ENCODE data around the gene PTPRF. TPM values are rescaled to one million over a fixed set of nuclear protein-coding genes. Genes with fewer than 3 reads are reported as not detected.
"Not testable (repeated sequence)": the region's sequence is repeated elsewhere in the genome, so short reads cannot be mapped to it uniquely, and the experiment has no call there.

PTPRF gene
- total RNA-seq, 1 donor from 2014 or later, result 145 TPM

DNA sequence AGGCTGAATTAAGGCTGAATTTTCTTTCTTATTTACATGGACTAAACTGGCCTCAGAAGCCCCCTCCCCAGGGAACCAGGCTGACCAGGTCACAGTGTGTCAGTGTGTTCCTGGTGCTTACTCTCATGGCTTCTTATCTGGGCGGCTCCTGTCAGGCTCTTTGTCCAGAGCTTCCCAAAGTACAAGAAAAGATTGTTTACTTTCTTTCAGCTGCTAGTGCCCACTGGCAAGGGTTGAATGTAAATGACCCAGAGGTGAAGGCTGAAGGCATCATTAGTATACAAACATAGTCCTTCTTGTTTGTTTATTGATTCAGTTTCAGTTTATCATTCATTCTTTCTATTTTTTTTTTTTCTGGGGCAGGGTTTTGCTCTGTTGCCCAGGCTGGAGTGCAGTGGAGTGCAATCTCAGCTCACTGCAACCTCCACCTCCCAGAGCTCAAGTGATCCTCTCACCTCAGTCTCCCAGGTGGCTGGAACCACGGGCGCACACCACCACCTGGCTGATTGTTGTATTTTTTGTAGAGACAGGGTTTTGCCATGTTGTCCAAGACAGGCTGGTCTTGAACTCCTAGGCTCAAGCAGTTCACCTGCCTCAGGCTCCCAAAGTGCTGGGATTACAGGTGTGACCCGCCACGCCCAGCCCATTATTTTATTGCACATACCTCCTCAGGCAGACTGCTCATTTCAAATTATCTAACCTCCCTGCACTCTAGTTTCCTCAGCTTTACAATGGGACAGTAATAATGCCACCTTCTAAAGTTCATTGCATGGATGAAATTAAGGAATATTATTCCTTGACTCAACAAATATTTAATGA lies 109.5 kb downstream of the PTPRF start:
- no peaks in the 10 kb centered on the region for H3K9me3 Mint-ChIP-seq (ENCODE audit: unreplicated experiment)
- H3K36me3 Mint-ChIP-seq (ENCODE audit: low read depth, unreplicated experiment), result no peaks in the 10 kb centered on the region
- no peak overlapping the region for H3K4me3 Mint-ChIP-seq (ENCODE audit: unreplicated experiment)
- TF ChIP-seq, protein P1, sequence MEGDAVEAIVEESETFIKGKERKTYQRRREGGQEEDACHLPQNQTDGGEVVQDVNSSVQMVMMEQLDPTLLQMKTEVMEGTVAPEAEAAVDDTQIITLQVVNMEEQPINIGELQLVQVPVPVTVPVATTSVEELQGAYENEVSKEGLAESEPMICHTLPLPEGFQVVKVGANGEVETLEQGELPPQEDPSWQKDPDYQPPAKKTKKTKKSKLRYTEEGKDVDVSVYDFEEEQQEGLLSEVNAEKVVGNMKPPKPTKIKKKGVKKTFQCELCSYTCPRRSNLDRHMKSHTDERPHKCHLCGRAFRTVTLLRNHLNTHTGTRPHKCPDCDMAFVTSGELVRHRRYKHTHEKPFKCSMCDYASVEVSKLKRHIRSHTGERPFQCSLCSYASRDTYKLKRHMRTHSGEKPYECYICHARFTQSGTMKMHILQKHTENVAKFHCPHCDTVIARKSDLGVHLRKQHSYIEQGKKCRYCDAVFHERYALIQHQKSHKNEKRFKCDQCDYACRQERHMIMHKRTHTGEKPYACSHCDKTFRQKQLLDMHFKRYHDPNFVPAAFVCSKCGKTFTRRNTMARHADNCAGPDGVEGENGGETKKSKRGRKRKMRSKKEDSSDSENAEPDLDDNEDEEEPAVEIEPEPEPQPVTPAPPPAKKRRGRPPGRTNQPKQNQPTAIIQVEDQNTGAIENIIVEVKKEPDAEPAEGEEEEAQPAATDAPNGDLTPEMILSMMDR (IDR thresholded peaks at IDR 0.05; ENCODE audit: unreplicated experiment), result no peak
- DNase-seq (ENCODE audit: low spot score), result no peak
- H3K27me3 Mint-ChIP-seq (ENCODE audit: unreplicated experiment), result no peaks in the 10 kb centered on the region
- no peak overlapping the region for H3K27ac Mint-ChIP-seq (ENCODE audit: unreplicated experiment)
- H3K4me1 Mint-ChIP-seq (ENCODE audit: unreplicated experiment), result no peaks in the 10 kb centered on the region

GRCh38 chr1:43644558-43644957 lies 113.9 kb downstream of the PTPRF start:
- Mint-ChIP-seq H3K9me3 (ENCODE audit: unreplicated experiment) (no peaks in the 10 kb centered on the region), H3K27me3 (ENCODE audit: unreplicated experiment) (peaks cover 1% of the 10 kb centered on the region), H3K27ac (ENCODE audit: unreplicated experiment) (no peak overlapping the region), H3K4me3 (ENCODE audit: unreplicated experiment) (no peak overlapping the region), H3K4me1 (ENCODE audit: unreplicated experiment) (peaks cover 9% of the 10 kb centered on the region), H3K36me3 (ENCODE audit: low read depth, unreplicated experiment) (no peaks in the 10 kb centered on the region)
- TF ChIP-seq, protein P1 (IDR thresholded peaks at IDR 0.05; ENCODE audit: unreplicated experiment), result no peak
- DNase-seq (ENCODE audit: low spot score), result no peak

DNA sequence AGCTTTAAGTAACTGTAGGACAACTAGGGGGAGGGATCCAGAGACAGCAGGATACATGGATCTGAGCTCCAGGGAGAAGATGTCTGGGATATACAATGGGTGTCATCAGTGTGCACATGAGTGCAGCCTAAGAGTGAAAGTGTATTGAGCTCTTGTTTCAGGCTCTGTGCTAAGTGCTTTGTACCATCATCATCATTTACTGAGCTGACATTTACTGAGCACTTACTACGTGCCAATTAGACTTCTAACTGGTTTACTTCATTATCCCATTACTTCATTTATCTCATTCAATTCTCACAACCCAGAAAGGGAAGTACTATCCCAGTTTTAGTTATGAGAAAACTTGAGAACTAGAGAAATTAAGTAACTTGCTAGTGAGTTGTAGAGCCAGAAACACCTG lies 114.8 kb downstream of the PTPRF start:
- Mint-ChIP-seq H3K4me3 (ENCODE audit: unreplicated experiment) (no peak overlapping the region), H3K27ac (ENCODE audit: unreplicated experiment) (no peak overlapping the region), H3K4me1 (ENCODE audit: unreplicated experiment) (peaks cover 11% of the 10 kb centered on the region), H3K9me3 (ENCODE audit: unreplicated experiment) (no peaks in the 10 kb centered on the region), H3K36me3 (ENCODE audit: low read depth, unreplicated experiment) (no peaks in the 10 kb centered on the region), H3K27me3 (ENCODE audit: unreplicated experiment) (peaks cover 1% of the 10 kb centered on the region)
- TF ChIP-seq, protein P1 (IDR thresholded peaks at IDR 0.05; ENCODE audit: unreplicated experiment), result no peak
- no peak for DNase-seq (ENCODE audit: low spot score)

DNA sequence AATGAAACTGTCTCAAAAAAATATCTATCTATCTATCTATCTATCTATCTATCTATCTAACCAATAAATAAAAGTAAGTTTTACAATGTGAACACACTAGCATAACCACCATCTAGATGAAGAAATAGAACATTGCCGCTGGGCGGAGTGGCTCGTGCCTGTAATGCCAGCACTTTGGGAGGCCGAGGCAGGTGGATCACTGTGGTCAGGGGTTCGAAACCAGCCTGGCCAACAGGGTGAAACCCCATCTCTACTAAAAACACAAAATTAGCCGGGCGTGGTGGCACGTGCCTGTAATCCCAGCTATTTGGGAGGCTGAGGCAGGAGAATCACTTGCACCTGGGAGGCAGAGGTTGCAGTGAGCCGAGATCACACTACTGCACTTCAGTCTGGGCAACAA lies 116.6 kb downstream of the PTPRF start:
- not testable (repeated sequence) for DNase-seq (ENCODE audit: low spot score); H3K36me3 Mint-ChIP-seq (ENCODE audit: low read depth, unreplicated experiment); H3K27me3 Mint-ChIP-seq (ENCODE audit: unreplicated experiment); H3K9me3 Mint-ChIP-seq (ENCODE audit: unreplicated experiment); H3K27ac Mint-ChIP-seq (ENCODE audit: unreplicated experiment); H3K4me3 Mint-ChIP-seq (ENCODE audit: unreplicated experiment)
- peaks cover 21% of the 10 kb centered on the region for H3K4me1 Mint-ChIP-seq (ENCODE audit: unreplicated experiment)

DNA sequence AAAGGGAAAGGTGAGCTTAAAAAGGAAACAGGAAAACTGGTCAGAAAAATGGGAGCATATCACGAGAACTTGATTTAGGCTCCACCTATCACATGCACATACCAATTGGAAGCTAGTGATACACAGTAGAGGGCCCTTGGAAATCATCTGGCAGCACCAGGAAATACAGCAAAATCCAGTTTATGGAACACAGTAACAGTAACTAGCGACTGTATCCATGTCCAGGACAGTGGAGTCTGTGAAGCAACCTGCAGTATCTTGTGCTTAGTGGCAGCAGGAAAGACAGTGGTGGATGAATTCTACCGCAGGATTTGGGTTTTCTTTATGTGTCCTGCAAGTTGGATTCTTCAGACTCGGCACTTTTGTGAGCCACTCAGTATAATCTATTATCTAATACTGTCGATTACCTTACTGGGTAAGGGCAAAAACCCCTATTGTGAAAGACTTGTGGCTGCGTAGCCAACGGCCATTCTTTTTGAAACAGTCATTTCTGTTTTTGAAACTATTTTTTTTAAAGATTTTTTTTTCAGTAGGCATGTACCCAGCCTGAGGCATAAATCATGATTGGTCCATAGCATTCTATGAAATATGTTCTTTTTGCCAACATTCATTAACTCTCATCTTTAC lies 117.7 kb downstream of the PTPRF start:
- H3K36me3 Mint-ChIP-seq (ENCODE audit: low read depth, unreplicated experiment), result peaks cover 3% of the 10 kb centered on the region

More for the DNA sequence above, 117.7 kb downstream of the PTPRF start:
- H3K4me3 Mint-ChIP-seq (ENCODE audit: unreplicated experiment), result peak overlapping the region; percentile 99
- H3K27ac Mint-ChIP-seq (ENCODE audit: unreplicated experiment), result peak overlapping the region; percentile 99
- peaks cover 3% of the 10 kb centered on the region for H3K27me3 Mint-ChIP-seq (ENCODE audit: unreplicated experiment)
- TF ChIP-seq, protein P1 (IDR thresholded peaks at IDR 0.05; ENCODE audit: unreplicated experiment), result no peak
- DNase-seq (ENCODE audit: low spot score), result no peak
- H3K4me1 Mint-ChIP-seq (ENCODE audit: unreplicated experiment), result peaks cover 24% of the 10 kb centered on the region
- no peaks in the 10 kb centered on the region for H3K9me3 Mint-ChIP-seq (ENCODE audit: unreplicated experiment)
